ENCODE results near the gene FRMD4A. TPM values are rescaled to one million over a fixed set of nuclear protein-coding genes. Genes with fewer than 3 reads are reported as not detected.

FRMD4A gene
- total RNA-seq, 4 donors from 2014 or later: 5.6 to 34.1 (median 19.4) TPM

DNA sequence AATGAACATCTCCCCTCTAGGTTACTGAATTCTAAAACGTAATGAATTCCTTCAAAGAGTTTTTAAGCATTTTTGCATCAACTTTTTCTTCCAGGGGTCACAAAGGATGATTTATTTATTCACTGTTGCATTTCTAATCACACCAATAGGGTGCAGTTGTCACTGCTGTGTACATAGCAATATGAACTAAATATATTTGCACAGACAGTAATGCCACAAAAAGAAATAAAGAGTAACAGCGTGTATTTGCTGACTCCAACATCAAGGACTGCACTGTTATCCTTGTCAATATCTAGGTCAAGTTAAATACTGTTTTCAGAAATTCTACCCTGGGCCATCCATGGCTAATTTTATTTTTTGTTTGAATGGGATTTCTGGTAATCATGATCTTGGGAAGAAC is 138.0 kb downstream of the FRMD4A start:
- no peaks in the 10 kb centered on the region for H3K9me3 ChIP-seq
- H3K4me1 ChIP-seq: no peaks in the 10 kb centered on the region
- TF ChIP-seq, protein P1, sequence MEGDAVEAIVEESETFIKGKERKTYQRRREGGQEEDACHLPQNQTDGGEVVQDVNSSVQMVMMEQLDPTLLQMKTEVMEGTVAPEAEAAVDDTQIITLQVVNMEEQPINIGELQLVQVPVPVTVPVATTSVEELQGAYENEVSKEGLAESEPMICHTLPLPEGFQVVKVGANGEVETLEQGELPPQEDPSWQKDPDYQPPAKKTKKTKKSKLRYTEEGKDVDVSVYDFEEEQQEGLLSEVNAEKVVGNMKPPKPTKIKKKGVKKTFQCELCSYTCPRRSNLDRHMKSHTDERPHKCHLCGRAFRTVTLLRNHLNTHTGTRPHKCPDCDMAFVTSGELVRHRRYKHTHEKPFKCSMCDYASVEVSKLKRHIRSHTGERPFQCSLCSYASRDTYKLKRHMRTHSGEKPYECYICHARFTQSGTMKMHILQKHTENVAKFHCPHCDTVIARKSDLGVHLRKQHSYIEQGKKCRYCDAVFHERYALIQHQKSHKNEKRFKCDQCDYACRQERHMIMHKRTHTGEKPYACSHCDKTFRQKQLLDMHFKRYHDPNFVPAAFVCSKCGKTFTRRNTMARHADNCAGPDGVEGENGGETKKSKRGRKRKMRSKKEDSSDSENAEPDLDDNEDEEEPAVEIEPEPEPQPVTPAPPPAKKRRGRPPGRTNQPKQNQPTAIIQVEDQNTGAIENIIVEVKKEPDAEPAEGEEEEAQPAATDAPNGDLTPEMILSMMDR (IDR thresholded peaks at IDR 0.05): no peak
- no peak for TF ChIP-seq POLR2A (IDR thresholded peaks at IDR 0.05)
- H3K4me3 ChIP-seq: no peak overlapping the region
- no peak overlapping the region for H3K27ac ChIP-seq
- intact Hi-C loops (cut with DNase I; ENCODE audit: low total_unique reads): no loop called here
- H3K27me3 ChIP-seq: peaks cover 0 to 3% of the 10 kb centered on the region in 2 donors
- H3K36me3 ChIP-seq: no peaks in the 10 kb centered on the region
- no peak for DNase-seq

DNA sequence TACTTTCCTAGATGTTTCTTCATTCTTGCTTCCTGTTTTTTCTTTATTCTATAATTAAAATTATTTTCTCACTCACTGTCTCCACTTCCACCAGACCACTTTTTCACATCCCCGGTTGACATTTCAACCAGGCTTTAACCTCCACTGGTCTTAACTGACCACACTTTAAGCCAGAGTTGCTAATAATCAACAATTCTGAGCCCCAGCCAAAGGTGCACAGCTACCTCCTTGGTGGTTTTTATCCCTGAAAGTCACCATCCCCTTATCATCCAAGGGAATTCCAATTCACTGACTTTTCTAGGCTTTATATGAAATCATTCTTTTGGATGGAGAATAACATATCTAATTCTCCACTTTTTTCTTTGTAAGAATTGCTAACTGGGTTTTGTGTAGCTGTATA is 138.9 kb downstream of the FRMD4A start:
- no peak overlapping the region for H3K4me3 ChIP-seq
- no peak for DNase-seq
- no peaks in the 10 kb centered on the region for H3K36me3 ChIP-seq
- no peaks in the 10 kb centered on the region for H3K4me1 ChIP-seq
- no peak overlapping the region for H3K27ac ChIP-seq
- intact Hi-C loops (cut with DNase I; ENCODE audit: low total_unique reads): no loop called here
- peaks cover 0 to 3% of the 10 kb centered on the region in 2 donors for H3K27me3 ChIP-seq
- H3K9me3 ChIP-seq: no peaks in the 10 kb centered on the region
- TF ChIP-seq, protein P1 (IDR thresholded peaks at IDR 0.05): no peak
- TF ChIP-seq POLR2A (IDR thresholded peaks at IDR 0.05): no peak

DNA sequence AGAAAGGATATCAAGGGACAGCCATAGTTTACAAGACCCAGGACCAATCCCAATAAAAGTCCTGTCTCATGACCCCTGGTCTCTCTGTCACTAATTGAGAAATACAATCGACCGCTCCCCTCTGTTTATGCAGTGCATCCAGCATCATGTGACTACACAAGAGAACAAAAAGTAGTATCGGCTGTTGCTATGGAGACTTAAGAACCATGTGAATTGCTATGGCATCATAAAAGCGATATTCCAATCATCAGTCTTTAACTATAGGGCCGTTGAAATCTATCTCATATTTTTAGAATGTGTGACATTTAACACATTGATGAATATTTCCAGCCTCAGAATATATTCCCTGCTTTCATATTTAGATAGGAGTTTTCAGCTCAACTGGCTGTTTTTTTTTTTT is 139.3 kb downstream of the FRMD4A start:
- Histone ChIP-seq H3K36me3 (no peaks in the 10 kb centered on the region), H3K9me3 (no peaks in the 10 kb centered on the region), H3K27me3 (peaks cover 0 to 3% of the 10 kb centered on the region in 2 donors), H3K4me3 (no peak overlapping the region), H3K27ac (no peak overlapping the region), H3K4me1 (no peaks in the 10 kb centered on the region)
- DNase-seq: no peak
- intact Hi-C loops (cut with DNase I; ENCODE audit: low total_unique reads): no loop called here
- TF ChIP-seq, protein P1 (IDR thresholded peaks at IDR 0.05): no peak
- TF ChIP-seq POLR2A (IDR thresholded peaks at IDR 0.05): no peak

DNA sequence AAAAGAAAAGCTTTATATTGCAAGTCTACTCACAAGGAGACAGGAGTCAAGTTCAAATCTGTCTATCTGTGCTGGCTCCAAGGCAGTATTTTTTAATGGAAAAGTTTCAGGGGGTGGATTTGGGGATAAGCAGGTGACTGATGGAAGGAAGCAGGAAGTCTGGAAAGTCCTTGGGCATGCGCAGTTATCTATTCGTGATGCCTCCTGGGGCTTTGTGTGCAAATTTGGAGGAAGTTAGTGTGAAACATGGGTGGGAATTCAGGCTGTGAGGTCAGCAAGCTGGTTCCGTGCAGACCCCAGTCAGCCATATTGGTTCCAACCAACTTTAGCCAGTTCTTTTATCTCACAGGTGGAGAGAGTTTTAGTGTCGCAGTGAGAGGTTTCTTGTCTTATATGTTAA is 140.0 kb downstream of the FRMD4A start:
- TF ChIP-seq, protein P1 (IDR thresholded peaks at IDR 0.05): no peak
- TF ChIP-seq POLR2A (IDR thresholded peaks at IDR 0.05): no peak
- Histone ChIP-seq H3K27me3 (peaks cover 0 to 3% of the 10 kb centered on the region in 2 donors), H3K27ac (no peak overlapping the region), H3K4me1 (no peaks in the 10 kb centered on the region), H3K9me3 (no peaks in the 10 kb centered on the region), H3K4me3 (no peak overlapping the region), H3K36me3 (no peaks in the 10 kb centered on the region)
- no peak for DNase-seq
- intact Hi-C loops (cut with DNase I; ENCODE audit: low total_unique reads): no loop called here

DNA sequence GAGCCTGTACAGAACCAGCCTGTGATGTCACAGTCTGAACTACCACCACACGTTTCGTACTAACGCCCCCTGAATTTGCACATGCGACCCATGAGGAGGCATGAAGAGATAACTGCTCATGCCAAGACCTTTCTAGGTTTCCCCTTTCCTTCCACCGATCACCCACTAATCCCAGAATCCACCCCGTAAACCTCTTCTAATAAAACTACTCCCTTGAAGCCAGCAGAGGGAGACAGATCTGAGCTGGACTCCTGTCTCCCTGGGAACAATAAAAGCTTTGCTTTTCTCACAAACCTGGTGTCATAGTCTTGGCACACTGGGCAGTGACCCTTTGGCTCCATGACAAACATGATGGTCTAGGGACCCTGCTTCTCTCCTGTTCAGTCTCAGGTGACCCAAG is 144.5 kb downstream of the FRMD4A start:
- H3K27ac ChIP-seq: no peak overlapping the region
- no peak overlapping the region for H3K4me3 ChIP-seq
- no peak for TF ChIP-seq POLR2A (IDR thresholded peaks at IDR 0.05)
- H3K4me1 ChIP-seq: no peaks in the 10 kb centered on the region
- intact Hi-C loops (cut with DNase I; ENCODE audit: low total_unique reads): no loop called here
- peaks cover 0 to 4% of the 10 kb centered on the region in 2 donors for H3K27me3 ChIP-seq
- H3K9me3 ChIP-seq: no peaks in the 10 kb centered on the region
- DNase-seq: no peak
- H3K36me3 ChIP-seq: no peaks in the 10 kb centered on the region

Measured in uterus (tissue), 4 donors.